GM20000 (cell line): ENCODE measurements around the gene LDLRAD2.

Experiments used
- DNase-seq: peaks from one replicate; pipeline ENCODE4 v3.0.0; 2012; ENCODE audit warnings: low spot score
- TF ChIP-seq, protein P1 (sequence below): IDR thresholded peaks from 2 replicates; pipeline ENCODE4 v1.5.1; 2012; ENCODE audit warnings: mild to moderate bottlenecking, control low read depth; ENCODE audit errors: extremely low read depth, missing control alignments

The LDLRAD2 gene

DNA sequence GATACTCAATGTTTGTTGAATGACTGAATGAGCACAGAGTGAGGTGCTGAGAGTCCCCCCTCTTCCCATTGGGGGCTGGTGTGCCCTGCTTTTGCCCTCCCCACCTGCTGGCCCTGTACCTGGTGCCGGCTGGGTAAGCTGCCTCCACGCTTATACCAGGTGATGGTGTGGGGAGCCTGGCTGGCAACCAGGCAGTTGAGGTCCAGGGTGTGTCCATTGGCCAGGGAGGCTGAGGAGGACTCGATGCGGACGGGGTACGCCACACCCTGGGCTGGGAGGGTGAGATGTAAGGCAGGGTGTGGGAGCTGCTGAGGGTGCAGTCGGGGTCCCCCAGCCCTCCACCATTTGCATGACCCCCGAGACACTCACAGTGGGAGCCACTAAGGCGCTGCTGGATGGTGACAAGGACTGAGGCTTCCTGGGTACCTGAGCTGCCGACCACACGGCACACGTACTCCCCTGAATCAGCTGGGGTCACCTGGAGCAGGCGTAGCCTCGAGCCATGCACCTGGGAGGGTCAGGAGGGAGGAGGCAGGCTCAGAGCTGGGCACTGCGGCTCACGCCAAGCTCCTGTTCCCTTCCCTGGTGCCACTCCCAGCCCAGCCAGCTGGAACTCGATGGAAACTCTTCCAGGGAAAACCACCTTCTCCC is 36.6 kb downstream of the LDLRAD2 start:
- DNase-seq: no peak
- TF ChIP-seq, protein P1, sequence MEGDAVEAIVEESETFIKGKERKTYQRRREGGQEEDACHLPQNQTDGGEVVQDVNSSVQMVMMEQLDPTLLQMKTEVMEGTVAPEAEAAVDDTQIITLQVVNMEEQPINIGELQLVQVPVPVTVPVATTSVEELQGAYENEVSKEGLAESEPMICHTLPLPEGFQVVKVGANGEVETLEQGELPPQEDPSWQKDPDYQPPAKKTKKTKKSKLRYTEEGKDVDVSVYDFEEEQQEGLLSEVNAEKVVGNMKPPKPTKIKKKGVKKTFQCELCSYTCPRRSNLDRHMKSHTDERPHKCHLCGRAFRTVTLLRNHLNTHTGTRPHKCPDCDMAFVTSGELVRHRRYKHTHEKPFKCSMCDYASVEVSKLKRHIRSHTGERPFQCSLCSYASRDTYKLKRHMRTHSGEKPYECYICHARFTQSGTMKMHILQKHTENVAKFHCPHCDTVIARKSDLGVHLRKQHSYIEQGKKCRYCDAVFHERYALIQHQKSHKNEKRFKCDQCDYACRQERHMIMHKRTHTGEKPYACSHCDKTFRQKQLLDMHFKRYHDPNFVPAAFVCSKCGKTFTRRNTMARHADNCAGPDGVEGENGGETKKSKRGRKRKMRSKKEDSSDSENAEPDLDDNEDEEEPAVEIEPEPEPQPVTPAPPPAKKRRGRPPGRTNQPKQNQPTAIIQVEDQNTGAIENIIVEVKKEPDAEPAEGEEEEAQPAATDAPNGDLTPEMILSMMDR: no peak

DNA sequence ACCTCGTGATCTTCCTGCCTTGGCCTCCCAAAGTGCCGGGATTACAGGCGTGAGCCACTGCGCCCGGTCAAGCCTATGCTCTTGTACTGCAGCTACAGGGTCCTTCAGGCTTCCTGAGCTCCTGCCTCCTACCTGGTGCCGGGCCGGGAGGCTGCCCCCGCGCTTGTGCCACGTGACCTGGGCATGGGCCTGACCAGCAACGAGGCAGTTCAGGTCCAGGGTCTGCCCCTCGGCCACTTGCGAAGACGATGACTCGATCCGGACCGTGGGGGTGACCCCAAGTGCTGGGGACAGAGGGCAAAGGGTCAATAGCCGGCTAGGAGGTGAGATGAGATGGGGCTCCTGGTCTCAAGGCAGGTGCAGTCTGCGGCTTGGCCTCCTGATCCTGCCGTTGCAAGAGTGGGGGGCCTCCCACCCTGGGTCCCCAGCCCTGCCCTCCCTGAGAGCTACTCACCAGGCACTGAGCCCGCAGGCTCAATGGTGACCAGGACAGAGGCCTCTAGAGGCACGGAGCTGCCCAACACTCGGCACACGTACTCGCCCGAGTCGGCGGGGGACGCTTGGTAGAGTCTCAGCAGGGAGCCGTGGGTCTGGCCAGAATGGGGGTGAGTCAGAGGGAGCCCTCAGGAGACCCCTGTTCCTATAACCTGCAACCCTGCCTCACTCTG is 38.0 kb downstream of the LDLRAD2 start:
- TF ChIP-seq, protein P1: no peak
- no peak for DNase-seq

DNA sequence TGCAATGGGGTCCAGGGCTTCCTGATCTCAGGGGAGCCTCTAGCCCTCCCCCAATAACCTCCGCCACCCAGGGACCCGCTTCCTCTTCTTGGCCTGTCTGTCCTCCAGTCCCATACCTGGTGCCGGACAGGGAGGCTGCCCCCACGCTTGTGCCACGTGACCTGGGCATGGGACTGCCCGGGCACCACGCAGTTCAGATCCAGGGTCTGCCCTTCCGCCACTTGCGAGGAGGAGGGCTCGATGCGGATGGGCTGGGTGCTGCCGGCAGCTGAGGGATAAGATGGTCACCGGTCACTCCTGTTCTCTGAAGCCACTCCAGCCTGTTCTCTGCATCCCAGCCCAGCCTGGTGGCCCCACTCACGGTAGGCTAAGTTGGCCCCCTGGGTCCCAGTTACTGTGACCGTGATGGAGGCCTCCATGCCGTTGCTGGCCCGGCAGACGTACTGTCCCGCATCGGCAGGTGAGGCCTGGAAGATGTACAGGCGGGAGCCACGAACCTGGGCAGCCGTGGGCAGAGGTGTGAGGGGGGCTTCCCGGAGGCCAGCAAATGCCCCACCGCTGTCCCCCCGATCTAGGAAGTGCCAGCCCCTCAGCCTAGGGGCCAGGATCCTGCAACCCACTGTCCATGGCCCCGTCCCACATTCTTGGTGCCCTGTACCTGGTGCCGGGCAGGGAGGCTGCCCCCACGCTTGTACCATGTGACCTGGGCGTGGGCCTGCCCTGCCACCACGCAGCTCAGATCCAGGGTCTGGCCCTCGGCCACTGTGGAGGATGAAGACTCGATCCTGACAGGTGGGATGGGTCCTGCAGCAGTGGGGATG is 39.6 kb downstream of the LDLRAD2 start:
- TF ChIP-seq, protein P1: no peak
- no peak for DNase-seq

DNA sequence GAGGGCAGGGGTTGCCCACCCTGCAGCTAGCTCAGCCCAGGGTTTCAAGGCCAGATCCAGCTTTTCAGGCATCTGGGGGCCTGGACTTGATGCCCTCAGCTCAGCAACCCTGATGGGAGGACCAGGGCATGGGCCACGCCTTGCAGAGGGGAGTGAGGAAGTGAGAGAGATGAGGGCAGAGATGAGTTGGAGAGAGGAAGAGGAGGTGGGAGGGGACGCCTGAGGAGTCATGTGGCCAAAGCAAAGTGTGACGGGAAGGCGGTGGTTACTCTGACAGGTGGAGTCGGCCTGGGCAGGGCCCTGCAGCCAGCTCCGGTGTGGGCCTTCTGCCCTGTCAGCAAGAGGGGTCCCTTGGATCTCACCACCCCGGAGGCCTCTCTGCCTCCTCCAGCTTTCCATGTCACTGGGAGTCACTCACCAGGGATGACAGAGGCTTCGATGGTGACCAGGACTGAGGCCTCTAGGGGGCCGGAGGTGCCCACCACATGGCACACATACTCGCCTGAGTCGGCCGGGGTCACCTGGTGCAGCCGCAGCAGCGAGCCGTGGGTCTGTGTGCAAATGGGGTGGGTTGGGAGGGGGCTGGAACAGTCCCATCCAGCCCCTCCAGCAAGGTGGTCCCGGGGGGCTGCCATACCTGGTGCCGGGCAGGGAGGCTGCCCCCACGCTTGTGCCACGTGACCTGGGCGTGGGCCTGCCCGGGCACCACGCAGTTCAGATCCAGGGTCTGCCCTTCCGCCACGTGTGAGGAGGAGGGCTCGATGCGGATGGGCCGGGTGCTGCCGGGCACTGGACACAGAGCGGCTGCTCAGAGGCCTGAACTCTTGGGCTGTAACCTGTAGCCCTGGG is 40.4 kb downstream of the LDLRAD2 start:
- DNase-seq: peak; percentile 84
- TF ChIP-seq, protein P1: no peak

DNA sequence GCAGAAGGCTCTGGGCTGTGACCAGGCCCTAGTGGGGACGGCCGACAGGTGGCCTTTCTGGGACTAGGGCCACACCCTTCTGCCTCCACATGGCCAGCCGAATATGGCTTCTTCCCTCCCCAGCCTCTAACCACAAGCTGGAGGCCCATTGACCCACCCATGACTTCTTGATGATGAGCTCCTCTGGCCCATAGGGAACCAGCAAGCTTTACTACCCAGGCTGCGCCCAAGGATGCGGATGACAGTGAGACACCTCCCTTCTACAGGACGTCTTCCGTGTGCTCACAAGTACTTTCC is 41.0 kb downstream of the LDLRAD2 start:
- TF ChIP-seq, protein P1: no peak
- DNase-seq: no peak

DNA sequence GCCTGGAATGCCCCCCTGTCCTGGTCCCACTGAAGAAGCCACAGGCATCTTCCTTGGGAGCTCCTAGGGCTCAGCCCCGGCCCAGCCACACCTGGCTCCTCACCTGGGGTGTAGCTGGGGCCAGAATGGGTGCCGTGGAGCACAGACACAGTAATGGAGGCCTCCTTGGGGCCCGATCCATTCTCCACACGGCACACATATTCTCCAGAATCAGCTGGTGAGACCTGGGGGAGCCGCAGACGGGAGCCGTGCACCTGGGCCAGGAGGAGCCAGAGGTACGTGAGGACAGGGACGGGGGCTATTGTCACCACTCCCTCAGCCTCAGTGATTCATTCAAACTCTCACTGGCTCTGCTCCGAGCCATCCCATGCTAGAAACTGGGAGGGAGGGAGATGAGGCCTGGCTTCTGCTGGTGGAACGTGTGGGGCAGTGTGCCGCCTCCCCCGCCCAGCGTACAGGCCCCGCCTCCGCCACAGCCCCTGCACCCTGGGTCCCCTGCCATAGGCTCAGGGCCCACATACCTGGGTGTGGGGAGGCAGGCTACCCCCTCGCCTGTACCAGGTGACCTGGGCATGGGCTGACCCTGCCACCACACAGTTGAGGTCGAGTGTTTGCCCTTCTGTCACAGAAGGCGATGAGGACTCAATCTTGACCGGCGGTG is 42.2 kb downstream of the LDLRAD2 start:
- TF ChIP-seq, protein P1: no peak
- DNase-seq: no peak
